NCI-H2029 treated with DMSO at 0.1 percent for 48 hours (cell line): ENCODE results near the gene ACTA1.
"Not testable (repeated sequence)": the region's sequence is repeated elsewhere in the genome, so short reads cannot be mapped to it uniquely, and the experiment has no call there.

Source experiments
- DNase-seq: peaks from one replicate; lab custom pipeline; 2025; lab: John Stamatoyannopoulos, UW

ACTA1 gene

GRCh38 chr1:229409616-229410369 is 24.1 kb downstream of the ACTA1 start:
- DNase-seq = no peak

DNA sequence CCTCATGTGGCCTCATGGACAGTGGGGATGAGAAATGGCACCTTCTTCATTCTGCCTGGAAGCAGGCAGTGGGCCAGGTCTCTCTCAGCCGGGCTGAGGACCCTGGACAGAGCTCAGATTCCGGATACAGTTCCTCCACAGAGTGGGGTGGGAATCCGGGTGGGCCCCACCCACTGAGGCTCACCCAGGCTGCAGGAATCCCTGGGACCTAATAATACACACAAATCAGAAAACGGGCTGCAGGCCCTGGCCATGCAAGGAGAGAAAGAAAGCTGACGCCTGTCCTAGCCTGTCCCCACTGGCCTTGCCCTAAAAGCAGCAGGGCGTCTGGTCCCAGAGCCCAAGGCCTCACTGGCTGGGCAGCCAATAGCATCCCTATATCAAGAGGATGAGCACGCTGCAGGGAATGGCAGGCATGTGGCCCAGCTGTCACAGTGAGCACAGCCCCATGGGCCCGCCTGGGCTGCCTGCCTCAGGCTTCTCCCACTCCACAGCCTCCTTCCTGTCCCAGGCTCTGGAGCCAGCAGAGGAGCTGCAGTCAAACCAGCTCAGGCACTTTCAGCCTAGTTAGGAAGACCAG is 25.3 kb downstream of the ACTA1 start:
- DNase-seq = no peak

DNA sequence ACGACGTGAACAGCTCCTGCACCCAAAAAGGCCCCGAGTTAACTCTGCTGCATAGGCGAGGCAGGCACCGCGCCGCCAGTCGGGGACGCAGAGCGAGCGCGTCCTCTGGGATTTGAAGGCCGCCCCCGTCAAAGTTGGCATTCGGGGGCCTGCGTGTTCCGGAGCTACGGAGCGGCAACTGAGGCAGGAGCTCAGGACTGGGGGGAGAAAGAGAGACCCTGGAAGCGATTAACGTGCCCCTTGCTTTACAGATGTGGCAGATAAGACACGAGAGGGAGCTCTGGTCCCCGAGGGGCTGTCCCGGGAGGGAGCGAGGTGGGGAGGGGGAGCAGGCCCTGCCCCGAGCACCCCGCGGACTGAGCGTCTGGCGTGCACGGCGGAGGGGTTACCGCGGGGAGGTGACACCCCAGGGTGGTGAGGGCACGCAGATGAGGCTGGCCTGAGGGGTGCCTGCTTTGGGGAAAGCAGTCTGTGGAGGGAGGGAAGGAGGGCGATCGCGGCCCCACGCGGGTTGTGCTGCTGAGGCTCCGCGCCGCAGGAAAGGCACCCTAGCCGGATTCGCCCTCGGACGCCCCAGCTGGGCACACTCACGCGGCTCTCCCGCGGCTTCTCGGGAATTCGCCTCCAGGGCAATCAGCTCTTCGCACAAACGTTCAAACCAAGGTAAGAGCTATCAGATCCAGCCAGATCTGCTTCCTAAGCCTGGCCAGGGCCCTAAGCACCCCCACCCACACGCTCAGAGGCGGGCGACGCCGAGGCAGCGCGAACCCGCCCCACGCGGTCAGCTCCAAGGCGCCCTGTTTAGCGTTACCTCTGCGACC is 26.5 kb downstream of the ACTA1 start:
- no peak for DNase-seq

DNA sequence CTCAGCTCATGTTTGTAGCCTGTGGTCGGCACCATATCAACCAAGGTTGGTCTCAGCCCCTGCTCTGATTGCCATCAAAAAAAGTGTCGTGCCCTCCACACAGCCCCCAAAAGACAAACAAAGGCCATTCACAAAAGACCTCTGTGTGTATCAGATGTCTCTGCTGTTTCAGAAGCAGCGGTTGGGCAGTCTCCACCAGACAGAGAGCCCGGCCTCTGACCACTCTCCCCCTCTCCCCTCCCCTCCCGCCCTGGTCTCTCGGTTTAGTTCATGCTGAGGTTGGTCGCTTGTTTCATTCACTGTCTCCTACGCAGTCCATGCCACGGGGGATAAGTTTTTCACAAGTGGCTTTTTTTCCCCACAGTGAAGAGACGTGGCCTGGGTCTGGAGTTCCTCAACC is 27.1 kb downstream of the ACTA1 start:
- no peak for DNase-seq

GRCh38 chr1:229403573-229403972 is 30.3 kb downstream of the ACTA1 start:
- DNase-seq = no peak

DNA sequence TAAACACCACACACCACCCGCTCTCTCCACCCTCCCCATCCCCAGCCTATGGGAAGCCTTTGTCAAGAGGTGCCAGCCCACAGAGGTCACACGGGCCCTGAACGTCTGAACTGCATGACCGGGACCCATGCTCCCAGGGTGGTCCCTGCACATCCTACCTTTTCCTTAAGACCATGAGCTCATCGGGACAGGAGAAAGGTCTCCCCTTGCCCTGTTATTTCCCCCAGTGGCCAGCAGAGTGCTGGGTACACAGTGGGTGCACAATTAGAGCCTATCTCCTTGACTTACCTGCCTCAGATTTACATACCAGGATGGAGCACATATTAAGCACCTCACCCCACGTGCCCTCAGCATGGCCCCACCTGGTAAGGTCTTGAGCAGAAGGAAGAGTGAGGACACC is 30.9 kb downstream of the ACTA1 start:
- no peak for DNase-seq

DNA sequence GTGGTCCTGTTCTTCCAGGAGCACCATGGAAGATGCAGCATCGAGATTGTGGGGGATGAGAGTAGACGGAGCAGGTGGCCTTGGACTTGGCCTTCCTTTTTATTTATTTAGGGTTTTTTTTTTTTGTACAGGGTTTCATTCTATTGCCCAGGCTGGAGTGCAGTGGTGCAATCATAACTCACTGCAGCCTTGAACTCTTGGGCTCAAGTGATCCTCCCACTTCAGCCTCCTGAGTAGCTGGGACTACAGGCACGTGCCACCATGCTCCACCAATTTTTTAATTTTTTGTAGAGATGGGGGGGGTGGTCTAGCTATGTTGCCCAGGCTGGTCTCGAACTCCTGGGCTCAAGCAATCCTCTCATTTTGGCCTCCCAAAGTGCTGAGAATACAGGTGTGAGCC is 31.6 kb downstream of the ACTA1 start:
- not testable (repeated sequence) for DNase-seq

DNA sequence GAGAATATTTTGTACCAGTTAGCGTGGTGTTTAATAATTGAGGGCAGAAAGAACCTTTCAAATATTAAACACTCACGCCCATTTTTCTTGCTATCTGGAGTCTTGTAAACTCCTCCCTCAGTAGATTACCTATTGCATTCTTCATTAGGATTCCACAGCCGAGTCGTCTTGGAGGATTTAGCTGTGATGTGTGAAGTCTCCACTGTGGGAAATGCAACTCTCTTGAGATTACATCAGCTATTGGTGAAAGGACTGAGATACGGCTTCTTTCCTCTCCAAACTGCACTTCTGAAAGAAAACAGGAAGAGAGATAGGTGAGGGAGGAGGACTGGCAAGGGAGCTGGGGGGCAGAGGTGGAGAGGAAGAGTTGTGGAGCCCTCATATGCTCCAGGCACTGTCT is 36.1 kb downstream of the ACTA1 start:
- no peak for DNase-seq

DNA sequence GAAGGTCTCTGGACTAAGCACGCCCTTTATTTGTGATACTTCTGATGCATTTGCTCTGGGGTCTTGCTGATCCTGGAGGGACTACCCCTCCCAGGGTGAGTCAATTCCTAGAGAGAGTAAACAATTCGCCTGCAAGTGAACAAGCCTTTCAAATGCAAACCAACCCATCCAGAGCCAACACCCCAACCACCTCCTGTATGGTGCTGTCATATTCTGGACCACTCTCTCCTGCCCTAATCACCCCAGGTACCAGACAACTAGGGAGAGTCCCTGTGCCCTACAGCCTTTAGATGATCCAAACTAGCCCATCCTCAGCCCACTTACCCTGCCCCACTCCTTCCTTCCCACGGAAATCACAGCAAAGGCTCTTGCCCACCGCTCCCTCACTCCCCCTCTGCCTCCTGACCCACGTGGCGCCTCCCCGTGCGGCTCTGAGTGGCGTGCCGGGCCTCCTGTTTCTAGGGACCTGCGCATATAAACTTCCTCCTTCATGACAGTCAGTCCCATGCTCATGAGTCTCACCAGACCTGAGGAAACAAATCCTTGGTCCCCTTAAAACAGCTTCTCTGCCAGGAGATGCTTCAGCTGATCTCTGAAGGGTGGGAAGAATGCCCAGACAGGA is 37.2 kb downstream of the ACTA1 start:
- DNase-seq = no peak

GRCh38 chr1:229394517-229394916 is 39.4 kb downstream of the ACTA1 start:
- not testable (repeated sequence) for DNase-seq

DNA sequence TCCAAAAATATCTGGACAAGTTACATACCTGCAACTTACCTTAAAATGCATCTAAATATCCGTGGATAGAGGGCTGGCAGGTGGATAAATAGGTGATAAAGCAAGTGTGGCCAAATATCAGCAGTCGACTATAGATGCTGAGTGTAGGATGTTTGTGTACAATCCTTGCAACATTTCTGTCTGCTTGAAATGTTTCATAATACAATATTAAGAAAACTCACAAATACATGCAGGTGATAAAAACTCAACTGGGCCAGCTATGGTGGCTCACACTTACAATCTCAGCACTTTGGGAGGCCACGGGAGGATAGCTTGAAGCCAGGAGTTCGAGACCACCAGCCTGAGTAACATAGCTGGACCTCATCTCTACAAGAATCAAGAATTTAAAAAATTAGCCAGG is 41.0 kb downstream of the ACTA1 start:
- DNase-seq = no peak

DNA sequence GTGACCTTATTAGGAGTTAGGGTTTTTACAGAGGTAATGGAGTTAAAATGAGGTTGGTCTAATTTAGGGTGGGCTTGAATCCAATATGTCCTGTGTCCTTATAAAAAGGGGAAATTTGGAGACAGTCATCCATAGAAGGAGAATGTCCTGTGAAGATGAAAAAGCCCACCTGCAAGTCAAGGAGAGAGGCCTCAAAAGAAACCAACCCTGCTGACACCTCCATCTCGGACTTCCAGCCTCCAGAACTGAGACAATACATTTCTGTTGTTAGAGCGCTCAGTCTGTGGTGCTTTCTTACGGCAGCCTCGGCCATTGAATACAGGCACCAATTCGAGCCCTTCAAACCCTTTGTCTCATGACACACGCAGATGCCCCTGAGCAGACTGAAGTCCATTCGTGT is 43.8 kb downstream of the ACTA1 start:
- DNase-seq = no peak

DNA sequence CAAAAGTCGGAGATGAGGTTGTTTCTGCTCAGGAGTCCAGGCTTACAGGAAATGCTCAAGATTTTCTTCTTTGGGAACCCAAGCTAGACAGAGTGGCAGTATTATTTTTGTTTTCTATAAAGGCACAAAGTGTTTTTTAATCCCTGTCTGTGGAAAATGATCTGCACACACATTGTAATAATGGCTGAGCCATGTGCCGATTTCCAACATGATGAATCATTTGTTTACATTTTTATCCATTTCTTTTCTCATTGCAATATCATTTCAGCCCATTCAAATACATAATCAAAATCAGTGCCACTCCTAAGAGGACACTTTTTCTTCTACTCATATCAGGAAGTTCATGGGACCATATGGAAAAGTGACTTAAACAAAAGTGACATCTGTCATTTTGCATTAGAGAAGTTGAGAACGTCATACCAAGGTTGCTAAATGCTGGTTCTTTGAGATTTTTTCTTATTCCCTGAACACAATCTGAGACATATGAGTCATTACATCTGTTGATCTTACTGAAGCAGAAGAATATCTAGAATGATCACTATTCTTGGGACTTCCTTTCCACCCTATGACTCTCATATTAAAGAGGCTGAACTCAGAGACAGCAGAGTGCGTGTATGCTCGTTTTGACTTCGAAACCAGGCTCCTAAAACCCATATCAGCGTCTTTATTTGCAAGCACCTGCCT is 44.9 kb downstream of the ACTA1 start:
- no peak for DNase-seq

GRCh38 chr1:229385853-229386456 is 47.9 kb downstream of the ACTA1 start:
- no peak for DNase-seq

DNA sequence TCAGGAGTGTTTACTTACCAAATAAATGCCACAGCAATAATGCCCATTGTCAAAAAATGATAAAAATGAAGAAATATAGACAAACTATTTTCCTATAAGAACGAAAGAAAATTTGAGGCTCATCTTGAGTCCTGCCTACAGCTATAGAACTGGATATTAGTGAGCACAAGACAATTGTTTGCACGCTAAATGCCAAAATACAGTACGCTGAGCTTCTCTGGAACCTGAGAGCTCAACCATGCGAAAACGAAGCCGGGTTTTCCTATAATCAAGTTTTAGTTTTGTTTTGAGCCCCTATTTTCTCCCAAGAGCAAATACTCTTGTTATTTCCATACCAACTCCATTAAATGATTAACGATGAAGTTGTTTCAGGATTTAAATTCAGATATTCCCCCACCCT is 49.1 kb downstream of the ACTA1 start:
- DNase-seq = no peak

- DNase-seq = no peak
These were observed 49.9 kb downstream of the ACTA1 start for GRCh38 chr1:229383961-229384360.

- DNase-seq = no peak
These were observed 50.7 kb downstream of the ACTA1 start for GRCh38 chr1:229383188-229383587.
